ENCODE results near the gene SLC39A5. TPM values are rescaled to one million over a fixed set of nuclear protein-coding genes. Genes with fewer than 3 reads are reported as not detected.

Gene SLC39A5
- total and polyA plus RNA-seq, 2 donors from 2014 or later, result 5.1 to 164 TPM

- no peak for FAIRE-seq
- H3K27me3 ChIP-seq (ENCODE audit: control insufficient read depth, insufficient read depth, low read length), result no peaks in the 10 kb centered on the region
- no peak for TF ChIP-seq CTCF (IDR thresholded peaks at IDR 0.05; ENCODE audit: borderline replicate concordance, extremely low read depth, insufficient read depth)
- H3K27ac ChIP-seq (ENCODE audit: low read depth in 2 of 2, low read length in 2 of 2), result no peak overlapping the region
- no peak for DNase-seq
- peaks cover 9 to 55% (median 34%) of the 10 kb centered on the region in 3 donors for H3K36me3 ChIP-seq (ENCODE audit: control insufficient read depth in 2 of 3, insufficient read depth in 3 of 3, low read length in 3 of 3)
- H3K4me3 ChIP-seq (ENCODE audit: low read length in 3 of 3), result no peak overlapping the region
- intact Hi-C loops (cut with DNase I), result no loop called here
- no peak overlapping the region for H3K9ac ChIP-seq (ENCODE audit: low read length in 3 of 3)
- H3K9me3 ChIP-seq (ENCODE audit: control insufficient read depth in 2 of 3, insufficient read depth in 1 of 3, low read length in 3 of 3), result no peaks in the 10 kb centered on the region
- H3K4me1 ChIP-seq (ENCODE audit: control insufficient read depth in 2 of 3, insufficient read depth in 2 of 3, low read depth in 1 of 3, low read length in 3 of 3), result no peaks in the 10 kb centered on the region
These were observed 44.4 kb downstream of the SLC39A5 start for GRCh38 chr12:56274299-56274698.

- Histone ChIP-seq H3K4me3 (ENCODE audit: low read length in 3 of 3) (no peak overlapping the region), H3K27me3 (ENCODE audit: control insufficient read depth, insufficient read depth, low read length) (no peaks in the 10 kb centered on the region), H3K36me3 (ENCODE audit: control insufficient read depth in 2 of 3, insufficient read depth in 3 of 3, low read length in 3 of 3) (peaks cover 10 to 69% (median 38%) of the 10 kb centered on the region in 3 donors), H3K27ac (ENCODE audit: low read depth in 2 of 2, low read length in 2 of 2) (no peak overlapping the region), H3K9me3 (ENCODE audit: control insufficient read depth in 2 of 3, insufficient read depth in 1 of 3, low read length in 3 of 3) (no peaks in the 10 kb centered on the region), H3K4me1 (ENCODE audit: control insufficient read depth in 2 of 3, insufficient read depth in 2 of 3, low read depth in 1 of 3, low read length in 3 of 3) (no peaks in the 10 kb centered on the region), H3K9ac (ENCODE audit: low read length in 3 of 3) (no peak overlapping the region)
- intact Hi-C loops (cut with DNase I), result no loop called here
- FAIRE-seq, result no peak
- TF ChIP-seq CTCF (IDR thresholded peaks at IDR 0.05; ENCODE audit: borderline replicate concordance, extremely low read depth, insufficient read depth), result no peak
- no peak for DNase-seq
These were observed 49.1 kb downstream of the SLC39A5 start for GRCh38 chr12:56278905-56279304.

- no peak for TF ChIP-seq CTCF (IDR thresholded peaks at IDR 0.05; ENCODE audit: borderline replicate concordance, extremely low read depth, insufficient read depth)
- FAIRE-seq (no peak), DNase-seq (no peak)
- H3K9ac ChIP-seq (ENCODE audit: low read length in 3 of 3), result no peak overlapping the region
- peaks cover 13 to 61% (median 26%) of the 10 kb centered on the region in 3 donors for H3K36me3 ChIP-seq (ENCODE audit: control insufficient read depth in 2 of 3, insufficient read depth in 3 of 3, low read length in 3 of 3)
- intact Hi-C loops (cut with DNase I), result no loop called here
- no peak overlapping the region for H3K27ac ChIP-seq (ENCODE audit: low read depth in 2 of 2, low read length in 2 of 2)
- H3K4me3 ChIP-seq (ENCODE audit: low read length in 3 of 3), result no peak overlapping the region
- H3K4me1 ChIP-seq (ENCODE audit: control insufficient read depth in 2 of 3, insufficient read depth in 2 of 3, low read depth in 1 of 3, low read length in 3 of 3), result no peaks in the 10 kb centered on the region
- H3K9me3 ChIP-seq (ENCODE audit: control insufficient read depth in 2 of 3, insufficient read depth in 1 of 3, low read length in 3 of 3), result no peaks in the 10 kb centered on the region
- H3K27me3 ChIP-seq (ENCODE audit: control insufficient read depth, insufficient read depth, low read length), result no peaks in the 10 kb centered on the region
These were observed 51.0 kb downstream of the SLC39A5 start for GRCh38 chr12:56280849-56281248.

- Histone ChIP-seq H3K4me1 (ENCODE audit: control insufficient read depth in 2 of 3, insufficient read depth in 2 of 3, low read depth in 1 of 3, low read length in 3 of 3) (no peaks in the 10 kb centered on the region), H3K27ac (ENCODE audit: low read depth in 2 of 2, low read length in 2 of 2) (no peak overlapping the region), H3K36me3 (ENCODE audit: control insufficient read depth in 2 of 3, insufficient read depth in 3 of 3, low read length in 3 of 3) (peaks cover 12 to 56% (median 22%) of the 10 kb centered on the region in 3 donors), H3K4me3 (ENCODE audit: low read length in 3 of 3) (no peak overlapping the region), H3K9me3 (ENCODE audit: control insufficient read depth in 2 of 3, insufficient read depth in 1 of 3, low read length in 3 of 3) (no peaks in the 10 kb centered on the region), H3K27me3 (ENCODE audit: control insufficient read depth, insufficient read depth, low read length) (no peaks in the 10 kb centered on the region), H3K9ac (ENCODE audit: low read length in 3 of 3) (no peak overlapping the region)
- FAIRE-seq, result no peak
- intact Hi-C loops (cut with DNase I), result no loop called here
- no peak for DNase-seq
- TF ChIP-seq CTCF (IDR thresholded peaks at IDR 0.05; ENCODE audit: borderline replicate concordance, extremely low read depth, insufficient read depth), result no peak
These were observed 52.2 kb downstream of the SLC39A5 start for GRCh38 chr12:56282030-56282429.
